T-helper 2 cell treated with Interferon-gamma antibody and Interleukin-4, amounts not matched to agents 5 μg/mL and 100 μg/mL, for 36 hours (primary cell): ENCODE results near the gene ALX4.

Experiments used
- DNase-seq: peaks from one replicate; pipeline ENCODE4 v3.0.0; 2021; ENCODE audit warnings: low spot score
- H3K27ac Mint-ChIP-seq: one replicate; pipeline ENCODE4 v1.8.0; 2021; ENCODE audit warnings: mild to moderate bottlenecking, mixed read lengths
- H3K27me3 Mint-ChIP-seq: one replicate; pipeline ENCODE4 v1.8.0; 2021; ENCODE audit warnings: low read depth, mixed read lengths
- H3K36me3 Mint-ChIP-seq: one replicate; pipeline ENCODE4 v1.8.0; 2021; ENCODE audit warnings: low read depth, mixed read lengths
- H3K4me1 Mint-ChIP-seq: one replicate; pipeline ENCODE4 v1.8.0; 2021; ENCODE audit warnings: low read depth, mixed read lengths
- H3K4me3 Mint-ChIP-seq: one replicate; pipeline ENCODE4 v1.8.0; 2022; ENCODE audit warnings: mild to moderate bottlenecking, moderate library complexity, mixed read lengths
- H3K9me3 Mint-ChIP-seq: one replicate; pipeline ENCODE4 v1.8.0; 2021; ENCODE audit warnings: mixed read lengths

The ALX4 gene

GRCh38 chr11:44309478-44310205 lies at the start of gene ALX4:
Gene ALX4, minus strand, starts transcription at chr11:44310139. Its CDS starts 77 bp downstream, at chr11:44310062.
- H3K9me3 Mint-ChIP-seq: no peaks in the 10 kb centered on the region
- peak within 1 kb of the TSS; percentile 63 for H3K27ac Mint-ChIP-seq
- H3K4me3 Mint-ChIP-seq: peak within 1 kb of the TSS; percentile 60
- H3K36me3 Mint-ChIP-seq: peaks cover 3% of the 10 kb centered on the region
- H3K4me1 Mint-ChIP-seq: peaks cover 16% of the 10 kb centered on the region
- DNase-seq: peak; percentile 27
- peaks cover 95% of the 10 kb centered on the region for H3K27me3 Mint-ChIP-seq

DNA sequence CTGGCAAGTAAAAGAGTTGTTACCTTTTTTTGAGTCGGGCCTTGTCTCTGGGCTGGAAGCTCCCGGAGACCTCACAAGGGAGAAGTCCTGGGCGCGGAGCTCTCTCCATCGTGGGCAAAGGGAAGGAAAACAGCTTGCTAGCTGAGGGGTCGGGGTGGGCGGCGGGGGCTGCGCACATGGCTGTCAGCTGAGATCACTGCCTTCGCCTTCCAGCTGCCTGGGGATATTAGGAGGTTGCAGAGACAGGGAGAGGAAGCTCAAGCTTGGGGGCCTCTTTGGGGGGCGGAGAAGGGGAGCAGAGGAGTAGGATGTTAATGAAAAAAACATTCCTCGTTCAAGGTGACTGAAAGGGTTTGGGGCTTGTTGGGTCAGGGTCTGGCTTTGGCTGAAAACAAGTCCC lies 49.2 kb upstream of the ALX4 start:
- Mint-ChIP-seq H3K27me3 (peaks cover 6% of the 10 kb centered on the region), H3K27ac (no peak overlapping the region), H3K4me1 (no peaks in the 10 kb centered on the region), H3K9me3 (no peaks in the 10 kb centered on the region), H3K36me3 (no peaks in the 10 kb centered on the region), H3K4me3 (no peak overlapping the region)
- DNase-seq: no peak

GRCh38 chr11:44358713-44359112 lies 48.8 kb upstream of the ALX4 start:
- Mint-ChIP-seq H3K27ac (no peak overlapping the region), H3K27me3 (peaks cover 6% of the 10 kb centered on the region), H3K9me3 (no peaks in the 10 kb centered on the region), H3K4me3 (no peak overlapping the region), H3K36me3 (no peaks in the 10 kb centered on the region), H3K4me1 (no peaks in the 10 kb centered on the region)
- no peak for DNase-seq

- DNase-seq: no peak
- H3K4me1 Mint-ChIP-seq: no peaks in the 10 kb centered on the region
- H3K9me3 Mint-ChIP-seq: no peaks in the 10 kb centered on the region
- H3K36me3 Mint-ChIP-seq: no peaks in the 10 kb centered on the region
- peaks cover 6% of the 10 kb centered on the region for H3K27me3 Mint-ChIP-seq
- H3K27ac Mint-ChIP-seq: no peak overlapping the region
- no peak overlapping the region for H3K4me3 Mint-ChIP-seq
These were observed 47.8 kb upstream of the ALX4 start for GRCh38 chr11:44357711-44358110.

DNA sequence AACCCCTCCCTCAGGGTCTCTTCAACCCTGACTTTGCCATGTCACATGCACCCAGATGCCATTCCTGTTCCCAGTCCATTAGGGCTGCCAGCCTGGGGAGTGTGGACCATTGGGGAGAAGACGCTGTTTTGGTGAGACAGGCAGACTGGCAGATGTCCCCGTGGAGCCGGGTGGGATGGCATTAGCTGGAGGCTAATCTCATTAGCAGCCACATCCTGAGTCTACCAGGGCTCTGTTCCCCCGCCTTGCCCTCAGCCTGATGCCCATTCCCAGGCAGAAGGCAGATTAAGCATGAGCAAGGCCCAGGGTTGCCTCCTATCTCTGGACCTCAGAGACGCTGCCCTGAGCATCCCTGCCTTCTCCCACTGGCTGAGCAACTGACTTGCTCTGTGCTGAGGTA lies 46.4 kb upstream of the ALX4 start:
- DNase-seq: no peak
- H3K27ac Mint-ChIP-seq: no peak overlapping the region
- no peaks in the 10 kb centered on the region for H3K4me1 Mint-ChIP-seq
- no peaks in the 10 kb centered on the region for H3K36me3 Mint-ChIP-seq
- H3K4me3 Mint-ChIP-seq: no peak overlapping the region
- no peaks in the 10 kb centered on the region for H3K9me3 Mint-ChIP-seq
- peaks cover 8% of the 10 kb centered on the region for H3K27me3 Mint-ChIP-seq

GRCh38 chr11:44351898-44352498 lies 42.1 kb upstream of the ALX4 start:
- Mint-ChIP-seq H3K4me1 (no peaks in the 10 kb centered on the region), H3K27ac (no peak overlapping the region), H3K9me3 (no peaks in the 10 kb centered on the region), H3K27me3 (peaks cover 18% of the 10 kb centered on the region), H3K36me3 (no peaks in the 10 kb centered on the region), H3K4me3 (no peak overlapping the region)
- no peak for DNase-seq

DNA sequence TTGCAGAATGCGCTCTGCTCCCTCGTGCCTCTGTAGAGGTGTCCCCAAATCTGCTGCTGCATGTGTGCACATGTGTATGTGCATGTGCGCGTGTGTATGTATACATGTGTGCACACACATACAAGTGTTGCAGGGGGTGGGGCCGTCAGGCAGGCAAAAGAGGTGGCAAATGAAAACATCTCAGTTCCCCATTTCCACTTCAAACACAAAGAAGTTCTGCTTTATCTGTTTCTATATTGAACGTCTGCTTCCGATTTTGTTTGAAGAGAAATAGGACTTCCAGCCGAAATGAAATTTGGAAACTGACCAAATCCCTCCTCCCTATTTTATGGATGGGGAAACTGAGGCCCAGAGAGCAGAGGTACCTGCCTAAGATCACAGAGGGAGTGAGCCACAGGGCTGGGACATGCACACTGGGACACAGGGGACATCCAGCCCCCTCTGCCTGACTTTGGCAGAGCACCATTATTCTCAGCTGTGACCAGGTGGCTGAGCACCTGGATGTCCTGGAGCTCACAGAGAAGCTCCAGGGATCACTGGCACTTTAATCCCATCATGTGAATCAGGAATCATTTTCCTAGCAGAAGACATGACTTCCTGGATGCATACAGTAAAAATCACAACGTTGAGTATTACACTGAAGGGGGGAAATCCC lies 41.2 kb upstream of the ALX4 start:
- H3K4me1 Mint-ChIP-seq: no peaks in the 10 kb centered on the region
- H3K27me3 Mint-ChIP-seq: peaks cover 18% of the 10 kb centered on the region
- H3K36me3 Mint-ChIP-seq: no peaks in the 10 kb centered on the region
- H3K27ac Mint-ChIP-seq: no peak overlapping the region
- H3K9me3 Mint-ChIP-seq: no peaks in the 10 kb centered on the region
- DNase-seq: no peak
- no peak overlapping the region for H3K4me3 Mint-ChIP-seq

DNA sequence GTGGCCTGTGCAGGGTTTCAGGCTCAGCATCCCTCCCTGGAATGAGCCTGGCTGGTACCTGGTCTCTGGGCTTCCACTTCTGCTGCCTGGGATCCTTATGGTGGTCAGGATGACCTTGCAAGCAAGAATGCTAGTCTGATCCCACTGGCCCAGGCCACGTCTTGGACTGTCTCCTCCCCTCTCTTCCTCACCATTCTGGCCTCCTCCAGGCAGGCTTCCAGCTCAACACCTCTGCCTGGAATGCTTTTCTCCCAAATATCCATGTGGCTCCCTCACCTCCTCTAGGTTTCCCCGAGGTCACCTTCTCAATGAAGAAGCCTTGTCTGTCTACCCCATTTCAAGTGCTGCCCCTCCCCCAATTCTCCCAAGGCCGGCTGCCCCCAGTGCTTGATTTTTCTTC lies 39.4 kb upstream of the ALX4 start:
- H3K27ac Mint-ChIP-seq: no peak overlapping the region
- H3K4me3 Mint-ChIP-seq: no peak overlapping the region
- H3K36me3 Mint-ChIP-seq: no peaks in the 10 kb centered on the region

GRCh38 chr11:44348721-44349120 lies 38.8 kb upstream of the ALX4 start:
- no peak for DNase-seq
- H3K36me3 Mint-ChIP-seq: no peaks in the 10 kb centered on the region
- H3K4me3 Mint-ChIP-seq: no peak overlapping the region
- no peak overlapping the region for H3K27ac Mint-ChIP-seq
- peaks cover 18% of the 10 kb centered on the region for H3K27me3 Mint-ChIP-seq
- no peaks in the 10 kb centered on the region for H3K4me1 Mint-ChIP-seq
- H3K9me3 Mint-ChIP-seq: no peaks in the 10 kb centered on the region

More for the DNA sequence above, 39.4 kb upstream of the ALX4 start:
- no peaks in the 10 kb centered on the region for H3K4me1 Mint-ChIP-seq
- H3K27me3 Mint-ChIP-seq: peaks cover 18% of the 10 kb centered on the region
- H3K9me3 Mint-ChIP-seq: no peaks in the 10 kb centered on the region
- no peak for DNase-seq

DNA sequence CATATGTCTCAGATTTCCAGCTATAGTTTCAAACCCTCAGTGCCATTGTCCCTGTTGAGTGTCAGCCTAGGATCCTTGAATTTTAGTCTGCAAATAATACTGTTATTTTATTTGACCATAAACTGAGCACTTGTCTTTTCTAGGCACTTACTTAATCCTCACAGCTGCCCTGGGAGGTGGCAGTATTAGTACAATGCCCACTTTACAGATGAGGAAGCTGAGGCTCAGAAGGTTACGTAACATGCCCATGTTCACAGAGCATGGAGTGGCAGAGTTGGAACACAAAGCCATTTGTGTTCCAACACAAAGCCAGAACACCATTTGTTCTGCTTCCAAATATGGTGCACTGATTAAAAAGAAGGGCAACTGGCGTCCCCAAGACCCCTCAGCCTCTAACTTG lies 38.2 kb upstream of the ALX4 start:
- Mint-ChIP-seq H3K9me3 (no peaks in the 10 kb centered on the region), H3K27ac (no peak overlapping the region), H3K4me3 (no peak overlapping the region), H3K4me1 (no peaks in the 10 kb centered on the region), H3K27me3 (peaks cover 18% of the 10 kb centered on the region), H3K36me3 (no peaks in the 10 kb centered on the region)
- no peak for DNase-seq

DNA sequence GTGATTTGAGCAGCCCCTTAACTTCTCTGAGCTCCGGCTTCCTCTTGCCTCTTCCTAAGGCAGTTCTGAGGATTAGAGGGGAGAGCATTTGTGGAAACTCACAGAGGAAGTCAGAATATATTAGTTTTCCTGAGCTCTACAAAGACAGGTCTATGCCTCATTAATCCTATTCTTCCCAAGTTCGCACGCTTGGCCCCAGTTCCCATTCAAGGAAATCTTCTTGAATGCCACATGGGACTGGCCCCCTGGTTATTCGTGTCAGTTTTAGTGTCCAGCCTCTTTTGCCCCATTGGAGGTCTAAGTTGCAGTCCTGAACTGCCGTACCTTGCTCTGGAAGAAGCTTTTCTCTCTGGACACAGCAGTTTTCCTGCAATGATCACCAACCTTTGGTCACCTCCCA lies 37.6 kb upstream of the ALX4 start:
- Mint-ChIP-seq H3K4me3 (no peak overlapping the region), H3K9me3 (no peaks in the 10 kb centered on the region), H3K27me3 (peaks cover 18% of the 10 kb centered on the region), H3K36me3 (no peaks in the 10 kb centered on the region), H3K4me1 (no peaks in the 10 kb centered on the region), H3K27ac (no peak overlapping the region)
- DNase-seq: no peak

GRCh38 chr11:44346983-44347382 lies 37.0 kb upstream of the ALX4 start:
- H3K4me1 Mint-ChIP-seq: no peaks in the 10 kb centered on the region
- H3K27me3 Mint-ChIP-seq: peaks cover 15% of the 10 kb centered on the region
- H3K4me3 Mint-ChIP-seq: no peak overlapping the region
- H3K36me3 Mint-ChIP-seq: no peaks in the 10 kb centered on the region
- DNase-seq: no peak
- H3K27ac Mint-ChIP-seq: no peak overlapping the region
- no peaks in the 10 kb centered on the region for H3K9me3 Mint-ChIP-seq

DNA sequence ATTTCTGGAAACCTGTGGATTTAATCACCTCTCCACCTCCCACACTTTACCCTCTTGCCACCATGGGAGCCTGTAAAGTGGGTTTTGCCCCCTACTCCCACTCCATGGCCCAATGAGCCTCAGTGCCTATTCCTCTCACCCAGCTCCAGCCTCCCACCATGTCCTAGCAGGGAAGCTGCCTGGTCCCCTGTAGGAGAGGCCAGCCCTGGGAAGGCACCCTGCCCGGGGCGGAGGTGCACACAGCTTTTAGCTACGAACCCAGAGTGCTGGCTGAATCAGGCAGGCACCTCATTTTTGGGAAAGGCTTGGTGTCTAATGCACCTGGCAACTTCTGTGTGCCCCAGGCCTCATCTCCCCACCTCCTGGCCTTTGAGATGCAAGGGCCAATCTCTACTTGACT lies 35.8 kb upstream of the ALX4 start:
- H3K27ac Mint-ChIP-seq: no peak overlapping the region
- no peaks in the 10 kb centered on the region for H3K36me3 Mint-ChIP-seq
- H3K9me3 Mint-ChIP-seq: no peaks in the 10 kb centered on the region
- H3K27me3 Mint-ChIP-seq: peaks cover 9% of the 10 kb centered on the region
- DNase-seq: no peak
- H3K4me3 Mint-ChIP-seq: no peak overlapping the region
- H3K4me1 Mint-ChIP-seq: no peaks in the 10 kb centered on the region

GRCh38 chr11:44344921-44345320 lies 35.0 kb upstream of the ALX4 start:
- Mint-ChIP-seq H3K27me3 (peaks cover 6% of the 10 kb centered on the region), H3K27ac (no peak overlapping the region), H3K36me3 (no peaks in the 10 kb centered on the region), H3K4me3 (no peak overlapping the region), H3K9me3 (no peaks in the 10 kb centered on the region), H3K4me1 (no peaks in the 10 kb centered on the region)
- no peak for DNase-seq
